CD4-positive, alpha-beta T cell treated with Interleukin-2 at 100 ng/mL for 4 hours (primary cell): ENCODE measurements around the gene GUCD1.
"Not testable (repeated sequence)": the region's sequence is repeated elsewhere in the genome, so short reads cannot be mapped to it uniquely, and the experiment has no call there.

ENCODE experiments used
- DNase-seq: peaks from one replicate; pipeline ENCODE4 v3.0.0-alpha.2; 2020; ENCODE audit warnings: low spot score

Gene GUCD1

GRCh38 chr22:24554313-24555164 lies at the start of gene GUCD1:
GUCD1 (minus strand) TSS chr22:24555138; CDS start chr22:24554991, 147 bp downstream.
- peak; percentile 8 for DNase-seq

DNA sequence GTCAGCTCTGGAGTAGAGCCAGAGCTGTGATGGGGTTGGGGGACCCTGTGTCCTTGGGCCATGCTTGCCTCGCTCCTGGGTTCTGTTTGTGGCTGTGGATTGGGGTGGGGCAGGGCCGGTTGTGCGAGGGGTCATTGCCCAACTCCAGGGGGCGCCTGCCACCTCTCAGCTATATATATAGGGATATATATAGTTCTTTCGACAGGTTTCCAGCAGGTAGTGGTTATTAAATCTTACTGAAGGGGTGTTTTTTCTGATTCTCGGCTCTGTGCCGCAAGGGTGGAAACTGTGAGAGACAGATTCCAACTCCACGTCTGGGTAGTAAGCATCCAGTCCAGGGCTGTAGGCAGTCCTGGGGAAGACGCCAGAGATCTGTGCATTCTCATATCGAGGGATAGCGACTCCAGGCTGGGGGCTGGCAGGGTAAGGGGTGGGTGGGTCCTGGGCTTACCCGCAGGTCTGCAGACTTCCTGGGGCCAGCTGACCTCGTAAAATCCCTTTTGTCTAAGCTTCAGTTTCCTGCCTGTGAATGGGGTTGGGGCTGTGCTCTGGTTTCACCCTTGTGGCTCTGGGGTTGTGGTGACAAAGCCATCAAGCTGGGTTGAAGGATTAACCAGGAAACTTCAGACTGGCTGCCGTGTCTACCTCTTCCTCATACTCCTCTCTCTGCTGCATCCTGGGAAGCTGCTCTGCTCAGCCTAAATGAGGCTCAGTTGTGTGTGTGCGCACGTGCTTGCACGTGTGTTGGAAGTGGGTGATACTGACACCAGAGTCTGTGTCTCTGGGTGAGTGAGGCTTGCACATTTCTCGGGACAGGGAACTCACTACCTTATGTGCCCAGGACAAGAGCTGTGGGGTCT lies 49.1 kb upstream of the GUCD1 start:
- peak; percentile 7 for DNase-seq

DNA sequence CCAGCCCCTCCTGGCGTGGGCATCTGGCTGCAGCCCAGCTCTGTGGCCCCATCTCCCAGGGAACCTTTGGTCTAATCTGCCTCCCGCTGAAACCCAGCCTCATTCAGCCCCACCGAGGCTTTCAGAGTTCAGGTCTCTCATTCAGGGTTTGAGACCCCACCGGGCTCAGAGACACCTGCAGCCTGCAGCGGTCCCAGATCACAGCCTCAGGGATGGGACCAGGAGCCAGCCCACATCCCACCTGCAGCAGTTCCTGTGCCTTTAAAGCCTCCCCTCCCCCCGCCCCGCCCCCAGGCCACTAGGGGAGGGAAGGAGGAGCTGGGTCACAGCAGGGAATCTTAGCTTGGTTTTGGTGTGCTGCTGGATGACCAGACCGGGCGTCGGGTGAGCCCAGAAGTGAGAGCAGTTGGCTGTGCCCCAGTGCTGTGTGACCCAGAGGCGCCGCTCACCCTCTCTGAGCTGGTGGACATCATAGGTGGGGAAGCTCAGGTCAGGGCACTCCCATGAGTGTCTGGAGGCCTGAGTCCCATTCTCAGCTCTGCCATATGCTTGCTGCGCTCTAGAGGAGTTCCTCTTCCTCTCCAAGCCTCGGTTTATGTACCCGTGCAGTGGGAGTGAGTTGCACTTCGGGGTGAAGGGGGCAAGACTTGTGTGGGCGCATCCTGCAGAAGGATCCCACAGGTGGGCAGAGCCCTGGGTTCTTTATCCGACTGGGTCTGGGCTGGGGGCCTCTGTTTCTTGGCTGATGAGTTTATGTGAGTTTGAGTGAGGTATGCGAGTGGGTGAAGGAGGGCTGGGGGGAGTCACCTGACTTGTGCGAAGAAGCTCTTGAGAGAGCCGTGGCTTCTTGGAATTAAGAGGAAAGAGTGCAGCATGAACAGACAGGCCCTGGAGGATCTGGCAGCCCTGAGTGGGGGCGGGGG lies 48.2 kb upstream of the GUCD1 start, which contains the start of gene GGT1:
TSS of gene GGT1 (plus strand) at position 347 of the 923 bp plus-strand sequence. CDS start 7,889 bp downstream, outside the sequence.
- not testable (repeated sequence) for DNase-seq

DNA sequence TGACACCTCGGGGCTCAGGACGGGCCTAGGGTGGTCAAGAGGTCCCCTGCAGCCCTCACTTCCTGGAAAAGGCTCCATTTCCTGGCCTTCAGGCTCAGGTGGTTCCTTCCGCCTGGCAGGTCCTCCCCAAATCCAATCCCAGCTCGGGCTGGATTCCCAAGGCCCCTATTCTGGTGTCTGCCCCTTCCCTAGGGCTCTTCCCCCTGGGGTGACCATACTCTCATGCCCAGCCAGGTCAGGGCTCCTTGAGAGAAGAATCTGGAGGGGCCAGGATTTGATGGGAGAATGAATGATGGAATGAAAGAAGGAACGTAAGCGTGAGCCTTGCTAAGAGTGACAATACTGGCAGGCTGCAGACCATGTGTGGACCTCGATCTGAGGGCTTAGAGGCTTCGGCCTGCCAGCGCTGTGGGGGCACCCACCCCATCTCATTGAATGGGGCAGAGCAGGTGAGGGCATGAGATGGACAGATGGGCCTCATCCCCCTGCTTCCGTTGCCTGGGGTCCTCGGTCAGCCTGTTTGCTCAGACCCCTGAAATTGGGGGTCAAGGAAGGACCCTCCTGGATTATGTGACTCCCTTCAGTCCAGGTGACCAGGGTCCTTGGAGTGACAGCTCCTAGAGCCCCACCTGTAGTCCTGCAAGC lies 47.3 kb upstream of the GUCD1 start:
- not testable (repeated sequence) for DNase-seq

- DNase-seq = no peak
Observed at GRCh38 chr22:24601217-24602104, 46.5 kb upstream of the GUCD1 start.

DNA sequence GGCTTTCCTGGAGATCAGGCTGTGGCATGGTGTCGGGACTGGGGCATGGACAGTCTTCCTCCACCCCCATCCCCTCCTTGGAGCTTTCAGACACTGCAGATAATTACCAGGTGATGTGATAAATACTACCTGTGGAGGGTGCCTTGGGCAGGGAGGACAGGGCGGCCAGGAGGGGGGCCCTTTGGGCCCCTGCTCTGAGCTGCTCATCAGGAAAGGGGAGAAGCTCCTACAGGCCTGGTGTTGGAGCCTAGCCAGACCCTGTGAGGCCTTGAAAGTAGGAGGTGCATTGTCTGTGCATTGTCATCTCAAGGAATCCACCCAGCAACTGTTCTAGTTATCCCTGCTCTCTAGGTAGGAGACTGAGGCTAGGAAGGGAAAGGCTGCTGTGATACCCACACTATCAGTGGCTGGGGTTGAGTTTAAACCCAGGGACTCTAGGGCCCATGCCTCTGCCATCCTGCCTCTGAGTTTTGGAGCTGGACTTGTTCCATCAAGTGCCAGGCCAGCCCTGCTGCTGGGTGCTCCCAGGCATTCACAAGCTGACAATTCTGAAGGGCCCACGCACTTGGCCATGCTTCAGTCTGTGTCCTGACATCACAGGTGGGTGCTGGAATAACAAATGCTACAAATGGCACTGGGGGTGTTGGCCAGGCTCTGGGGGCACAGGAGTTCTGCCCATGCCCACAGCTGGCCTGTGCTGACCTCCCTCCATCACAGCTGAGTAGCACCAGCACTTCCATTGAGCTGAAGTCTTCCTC lies 45.2 kb upstream of the GUCD1 start:
- DNase-seq = not testable (repeated sequence)

DNA sequence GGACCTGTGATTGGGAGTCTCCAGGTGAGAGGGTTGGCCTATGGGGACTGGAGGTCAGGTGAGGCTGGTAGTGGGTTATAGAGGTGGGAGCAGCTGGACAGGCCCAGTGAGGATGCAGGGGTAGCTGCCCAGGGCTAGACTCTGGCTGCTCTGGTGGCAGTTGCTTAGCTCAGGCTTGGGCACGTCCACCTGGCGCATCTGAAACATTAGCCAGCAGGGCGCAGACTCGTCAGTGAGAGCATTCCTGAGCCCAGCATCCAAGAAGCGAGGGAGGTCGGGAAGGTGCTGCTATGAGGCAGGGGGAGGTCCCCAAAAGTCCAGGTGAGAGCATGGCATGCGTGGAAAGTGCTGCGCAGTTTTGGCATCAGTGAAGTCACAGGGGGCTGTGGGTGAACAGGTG lies 44.6 kb upstream of the GUCD1 start:
- DNase-seq = no peak

DNA sequence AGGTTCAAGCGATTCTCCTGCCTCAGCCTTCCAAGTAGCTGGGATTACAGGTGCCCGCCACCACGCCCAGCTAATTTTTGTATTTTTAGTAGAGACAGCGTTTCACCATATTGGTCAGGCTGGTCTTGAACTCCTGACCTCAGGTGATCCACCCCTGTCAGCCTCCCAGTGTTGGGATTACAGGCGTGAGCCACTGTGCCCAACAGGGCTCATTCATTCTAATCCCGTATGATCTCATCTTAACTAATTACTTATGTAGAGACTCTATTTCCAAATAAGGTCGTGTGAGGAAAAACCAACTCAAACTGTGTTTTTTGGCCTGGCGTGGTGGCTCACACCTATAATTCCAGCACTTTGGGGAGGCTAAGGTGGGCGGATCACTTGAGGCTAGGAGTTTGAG lies 42.1 kb upstream of the GUCD1 start:
- DNase-seq = not testable (repeated sequence)

DNA sequence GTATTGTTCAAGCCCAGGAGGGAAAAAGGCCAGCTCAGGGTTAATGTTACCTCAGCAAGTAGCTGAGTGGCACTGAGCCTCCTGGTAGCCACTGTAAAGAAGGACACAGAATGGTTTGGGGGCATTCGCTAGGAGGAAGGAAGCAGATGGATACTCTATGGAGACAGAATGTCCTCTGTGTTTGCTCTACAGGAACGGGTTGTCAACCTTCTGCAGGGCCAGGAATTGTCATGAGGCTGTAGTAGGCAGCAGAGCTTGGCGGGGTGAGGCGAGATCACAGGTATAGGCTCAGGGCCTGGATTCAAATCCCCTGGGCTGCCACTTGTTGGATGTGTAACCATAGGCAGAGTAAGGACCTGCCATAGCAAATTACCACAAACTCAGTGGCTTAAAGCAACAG lies 40.9 kb upstream of the GUCD1 start:
- no peak for DNase-seq

- DNase-seq = no peak
Observed at GRCh38 chr22:24595228-24595627, 40.3 kb upstream of the GUCD1 start.

- DNase-seq = no peak
Observed at GRCh38 chr22:24594569-24595120, 39.7 kb upstream of the GUCD1 start.

- DNase-seq = no peak
Observed at GRCh38 chr22:24593836-24594568, 39.1 kb upstream of the GUCD1 start.

DNA sequence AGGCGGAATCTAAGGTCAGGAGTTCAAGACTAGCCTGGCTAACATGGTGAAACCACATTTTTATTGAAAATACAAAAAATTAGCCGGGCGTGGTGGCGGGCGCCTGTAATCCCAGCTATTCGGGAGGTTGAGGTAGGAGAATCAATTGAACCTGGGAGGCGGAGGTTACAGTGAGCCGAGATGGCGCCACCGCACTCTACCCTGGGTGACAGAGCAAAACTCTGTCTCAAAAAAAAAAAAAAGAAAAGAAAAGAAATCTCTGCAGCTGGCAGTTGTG lies 38.6 kb upstream of the GUCD1 start:
- not testable (repeated sequence) for DNase-seq

DNA sequence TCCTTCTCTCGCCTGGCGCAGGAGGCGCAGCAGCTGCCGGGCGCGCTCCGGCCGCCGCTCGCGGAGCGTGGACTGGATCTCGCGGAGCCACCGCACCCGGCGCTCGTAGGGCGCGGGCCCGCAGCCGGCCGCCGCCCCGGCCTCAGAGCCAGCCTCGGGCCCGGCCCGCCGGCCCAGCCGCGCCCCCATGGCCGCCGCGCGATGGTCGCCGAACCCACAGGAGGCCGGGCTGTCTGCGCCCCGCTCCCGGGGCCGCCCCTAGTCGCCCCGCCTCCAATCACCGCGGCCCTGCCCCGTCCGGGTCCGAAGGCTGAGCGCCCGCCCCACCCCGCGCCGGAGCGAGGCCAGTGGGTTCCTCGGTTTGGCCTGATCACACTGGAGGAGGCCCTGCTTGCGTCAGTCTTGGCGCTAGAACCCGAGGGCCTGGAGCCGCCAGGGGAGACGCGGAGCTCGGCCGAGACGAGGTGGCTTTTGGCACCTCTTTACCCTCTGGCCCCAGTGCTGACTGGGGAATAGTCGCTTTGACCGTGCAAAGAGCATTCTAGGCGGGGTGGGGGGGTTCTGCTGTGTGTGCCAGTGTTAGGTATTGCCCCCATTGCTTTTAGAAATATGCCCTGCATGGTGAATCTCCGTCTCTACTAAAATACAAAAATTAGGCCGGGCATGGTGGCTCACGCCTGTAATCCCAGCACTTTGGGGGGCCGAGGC lies 38.1 kb upstream of the GUCD1 start, which contains the start of gene LRRC75B:
TSS of gene LRRC75B (minus strand) at position 223 of the 708 bp plus-strand sequence. CDS start at position 189, 34 bp downstream.
- peak; percentile 6 for DNase-seq

- DNase-seq = no peak
Observed at GRCh38 chr22:24592058-24592850, 37.3 kb upstream of the GUCD1 start.

- no peak for DNase-seq
Observed at GRCh38 chr22:24591286-24591830, 36.4 kb upstream of the GUCD1 start.
